ENCODE data around the gene COL11A2.

GRCh38 chr6:33163540-33163939, 28.7 kb downstream of the COL11A2 start:
- TF ChIP-seq CTCF (IDR thresholded peaks at IDR 0.05), result no peak
- TF ChIP-seq POLR2A (IDR thresholded peaks at IDR 0.05), result no peak

Measured in lower leg skin (tissue), 3 donors.